Thyroid gland (tissue), 4 donors: ENCODE data around the gene PDS5B.

Experiments used
- POLR2A ChIP-seq, 2 donors: fragments of 450-650 bp; IDR thresholded peaks; one replicate each; pipeline ENCODE4 v1.6.1; 2017; ENCODE audit warnings: antibody characterized with exemption in 2 of 2, mild to moderate bottlenecking in 2 of 2, moderate library complexity in 1 of 2
- TF ChIP-seq, protein P1 (sequence below), 6 experiments: fragments of 200-600 bp in 3 of 6; fragments of 450-650 bp in 3 of 6; sonication (generic) in 3 of 6; IDR thresholded peaks; one replicate each; pipeline ENCODE4 v1.5.1; 2016 to 2019; ENCODE audit warnings: antibody characterized with exemption in 6 of 6, mild to moderate bottlenecking in 2 of 6, inconsistent platforms in 1 of 6, moderate library complexity in 1 of 6

DNA sequence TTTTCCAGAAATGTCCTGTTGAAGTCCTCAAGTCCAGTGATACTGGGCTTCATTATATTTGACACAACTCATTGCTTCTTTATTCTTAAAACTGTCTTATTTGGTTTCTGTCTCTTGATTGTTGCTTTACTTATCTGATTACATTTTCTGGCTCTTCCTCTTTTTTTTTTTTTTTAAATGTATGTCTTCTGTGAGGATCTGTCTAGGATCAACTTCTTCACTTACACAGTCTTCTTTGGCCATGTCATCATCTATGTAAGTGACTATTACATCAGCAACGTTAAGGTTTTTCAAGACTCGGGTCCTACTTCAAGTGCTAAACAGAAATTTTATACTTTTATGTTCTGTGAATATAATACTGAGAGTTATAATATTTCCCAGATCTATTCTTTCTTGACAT, 162.1 kb downstream of the PDS5B start:
- TF ChIP-seq, protein P1, sequence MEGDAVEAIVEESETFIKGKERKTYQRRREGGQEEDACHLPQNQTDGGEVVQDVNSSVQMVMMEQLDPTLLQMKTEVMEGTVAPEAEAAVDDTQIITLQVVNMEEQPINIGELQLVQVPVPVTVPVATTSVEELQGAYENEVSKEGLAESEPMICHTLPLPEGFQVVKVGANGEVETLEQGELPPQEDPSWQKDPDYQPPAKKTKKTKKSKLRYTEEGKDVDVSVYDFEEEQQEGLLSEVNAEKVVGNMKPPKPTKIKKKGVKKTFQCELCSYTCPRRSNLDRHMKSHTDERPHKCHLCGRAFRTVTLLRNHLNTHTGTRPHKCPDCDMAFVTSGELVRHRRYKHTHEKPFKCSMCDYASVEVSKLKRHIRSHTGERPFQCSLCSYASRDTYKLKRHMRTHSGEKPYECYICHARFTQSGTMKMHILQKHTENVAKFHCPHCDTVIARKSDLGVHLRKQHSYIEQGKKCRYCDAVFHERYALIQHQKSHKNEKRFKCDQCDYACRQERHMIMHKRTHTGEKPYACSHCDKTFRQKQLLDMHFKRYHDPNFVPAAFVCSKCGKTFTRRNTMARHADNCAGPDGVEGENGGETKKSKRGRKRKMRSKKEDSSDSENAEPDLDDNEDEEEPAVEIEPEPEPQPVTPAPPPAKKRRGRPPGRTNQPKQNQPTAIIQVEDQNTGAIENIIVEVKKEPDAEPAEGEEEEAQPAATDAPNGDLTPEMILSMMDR (IDR thresholded peaks at IDR 0.05): no peak
- TF ChIP-seq POLR2A (IDR thresholded peaks at IDR 0.05): no peak
